CD4-positive, alpha-beta T cell (primary cell): ENCODE data around the gene FBXO44. TPM values are rescaled to one million over a fixed set of nuclear protein-coding genes. Genes with fewer than 3 reads are reported as not detected.

ENCODE experiments used
- ATAC-seq: fragments of 200-7000 bp; cut with Tn5 transposase; one replicate; pipeline ENCODE4 v1.10.0; 2022; ENCODE audit warnings: mild to moderate bottlenecking; ENCODE audit not compliant: poor library complexity
- CTCF ChIA-PET: fragments of 350-600 bp; sonication (Branson Sonifier 250); formaldehyde crosslinking; loops from one replicate; lab custom pipeline; 2021; ENCODE audit warnings: antibody characterized with exemption, inconsistent platforms; lab: Charles Lee
- POLR2A ChIA-PET: fragments of 350-600 bp; sonication (Branson Sonifier 250); formaldehyde crosslinking; loops from one replicate; lab custom pipeline; 2021; ENCODE audit warnings: antibody characterized with exemption, inconsistent platforms; lab: Charles Lee
- DNase-seq, 14 experiments: peaks; one replicate each; pipeline ENCODE4 v3.0.0-alpha.2; 2013 to 2020; ENCODE audit warnings: mixed read lengths in 2 of 14
- H3K27ac ChIP-seq, 2 donors: one replicate each; pipeline versions ENCODE4 v1.5.1 to v1.7.0; 2013; ENCODE audit warnings: low read length in 2 of 2, low read depth in 1 of 2, mild to moderate bottlenecking in 1 of 2
- H3K27me3 ChIP-seq, 2 experiments: 1 replicate in 1 of 2; 2 replicates in 1 of 2; pipeline versions ENCODE4 v1.6.1 to v1.7.0; 2013; ENCODE audit warnings: low read length in 2 of 2, control low read depth in 1 of 2, mild to moderate bottlenecking in 1 of 2, moderate library complexity in 1 of 2; ENCODE audit not compliant: insufficient read depth in 2 of 2, control insufficient read depth in 1 of 2
- H3K36me3 ChIP-seq: one replicate; pipeline ENCODE4 v1.6.1; 2013; ENCODE audit warnings: low read length, control low read depth; ENCODE audit not compliant: insufficient read depth
- H3K4me1 ChIP-seq: one replicate; pipeline ENCODE4 v1.6.1; 2013; ENCODE audit warnings: low read length, control low read depth; ENCODE audit not compliant: insufficient read depth
- H3K4me3 ChIP-seq: one replicate; pipeline ENCODE4 v1.5.1; 2013; ENCODE audit warnings: mild to moderate bottlenecking, low read length, moderate library complexity
- H3K9me3 ChIP-seq, 2 experiments: 1 replicate in 1 of 2; 2 replicates in 1 of 2; pipeline versions ENCODE4 v1.6.1 to v1.7.0; 2013; ENCODE audit warnings: low read length in 2 of 2, mild to moderate bottlenecking in 2 of 2, control low read depth in 1 of 2, moderate library complexity in 1 of 2; ENCODE audit not compliant: control insufficient read depth in 1 of 2, insufficient read depth in 1 of 2
- H3K27ac Mint-ChIP-seq: one replicate; pipeline ENCODE4 v1.8.0; 2020; ENCODE audit warnings: mixed read lengths
- H3K27me3 Mint-ChIP-seq: one replicate; pipeline ENCODE4 v1.8.0; 2021; ENCODE audit warnings: mixed read lengths
- H3K36me3 Mint-ChIP-seq: one replicate; pipeline ENCODE4 v1.8.0; 2021; ENCODE audit warnings: low read depth, mixed read lengths
- H3K4me1 Mint-ChIP-seq: one replicate; pipeline ENCODE4 v1.8.0; 2021; ENCODE audit warnings: low read depth, mixed read lengths
- H3K4me3 Mint-ChIP-seq: one replicate; pipeline ENCODE4 v1.8.0; 2020; ENCODE audit warnings: mild to moderate bottlenecking, mixed read lengths
- H3K9me3 Mint-ChIP-seq: one replicate; pipeline ENCODE4 v1.8.0; 2020; ENCODE audit warnings: mixed read lengths
- intact Hi-C, 2 experiments: fragments of 100-400 bp; cut with DNase I in 1 of 2; cut with micrococcal nuclease in 1 of 2; formaldehyde crosslinking; loops; one replicate each; pipeline versions ENCODE4 v1.15.1 to v1.9.0; 2023 to 2025; cut with DNase I, micrococcal nuclease
- total RNA-seq, 174 experiments: library from RNA in 2 of 174; stranded (reverse) in 2 of 174; gene quantifications; one replicate each; pipeline ENCODE4 v1.2.3 and lab custom pipeline; 2021 to 2026
- TF ChIP-seq, protein P1 (sequence below): fragments of 200-600 bp; IDR thresholded peaks from one replicate; pipeline ENCODE4 v1.8.0; 2022; ENCODE audit warnings: antibody characterized with exemption, mild to moderate bottlenecking

Gene FBXO44
- total RNA-seq, 2 experiments from 2014 or later = 44.9 to 48.4 TPM

DNA sequence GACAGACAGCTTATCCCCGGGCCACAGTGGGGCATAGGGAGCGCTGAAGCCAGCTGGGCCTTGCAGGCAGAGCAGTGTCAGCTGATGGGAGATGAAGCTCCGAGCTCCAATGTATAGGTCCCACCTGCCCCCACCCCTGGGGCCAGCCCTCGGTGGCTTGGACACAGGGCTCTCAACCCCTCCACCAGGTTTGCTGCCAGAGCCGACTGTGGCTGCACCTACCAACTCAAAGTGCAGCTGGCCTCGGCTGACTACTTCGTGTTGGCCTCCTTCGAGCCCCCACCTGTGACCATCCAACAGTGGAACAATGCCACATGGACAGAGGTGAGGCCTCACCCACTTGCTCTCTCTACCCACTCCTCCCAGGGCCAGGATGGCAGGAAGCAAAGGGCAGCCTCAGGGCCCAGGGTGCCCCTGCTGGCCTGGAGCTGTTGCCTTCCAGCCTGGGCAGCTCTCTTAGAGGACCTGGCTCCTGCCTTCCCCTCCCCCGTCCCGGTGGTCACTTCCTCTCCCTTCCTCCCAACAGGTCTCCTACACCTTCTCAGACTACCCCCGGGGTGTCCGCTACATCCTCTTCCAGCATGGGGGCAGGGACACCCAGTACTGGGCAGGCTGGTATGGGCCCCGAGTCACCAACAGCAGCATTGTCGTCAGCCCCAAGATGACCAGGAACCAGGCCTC, 18.6 kb downstream of the FBXO44 start:
- no peaks in the 10 kb centered on the region for H3K4me1 ChIP-seq
- H3K4me3 Mint-ChIP-seq = no peak overlapping the region
- H3K4me1 Mint-ChIP-seq = no peaks in the 10 kb centered on the region
- DNase-seq (no peak), ATAC-seq (no peak)
- ChIA-PET POLR2A (interaction anchor here (1.1 to 1.3 kb wide), 2 partner anchors 10 to 14 kb away, joined by 4 read pairs; partner anchors contain the start of gene FBXO6), CTCF (interaction anchor here (0.7 to 1.4 kb wide), 2 partner anchors 9 to 13 kb away, joined by 4 to 5 read pairs; partner anchors contain the start of gene FBXO6)
- H3K36me3 ChIP-seq = peaks cover 44% of the 10 kb centered on the region
- peaks cover 27% of the 10 kb centered on the region for H3K36me3 Mint-ChIP-seq
- H3K9me3 ChIP-seq = no peaks in the 10 kb centered on the region
- no peak overlapping the region for H3K27ac Mint-ChIP-seq
- no peak overlapping the region for H3K27ac ChIP-seq
- intact Hi-C loops = no loop called here
- TF ChIP-seq, protein P1, sequence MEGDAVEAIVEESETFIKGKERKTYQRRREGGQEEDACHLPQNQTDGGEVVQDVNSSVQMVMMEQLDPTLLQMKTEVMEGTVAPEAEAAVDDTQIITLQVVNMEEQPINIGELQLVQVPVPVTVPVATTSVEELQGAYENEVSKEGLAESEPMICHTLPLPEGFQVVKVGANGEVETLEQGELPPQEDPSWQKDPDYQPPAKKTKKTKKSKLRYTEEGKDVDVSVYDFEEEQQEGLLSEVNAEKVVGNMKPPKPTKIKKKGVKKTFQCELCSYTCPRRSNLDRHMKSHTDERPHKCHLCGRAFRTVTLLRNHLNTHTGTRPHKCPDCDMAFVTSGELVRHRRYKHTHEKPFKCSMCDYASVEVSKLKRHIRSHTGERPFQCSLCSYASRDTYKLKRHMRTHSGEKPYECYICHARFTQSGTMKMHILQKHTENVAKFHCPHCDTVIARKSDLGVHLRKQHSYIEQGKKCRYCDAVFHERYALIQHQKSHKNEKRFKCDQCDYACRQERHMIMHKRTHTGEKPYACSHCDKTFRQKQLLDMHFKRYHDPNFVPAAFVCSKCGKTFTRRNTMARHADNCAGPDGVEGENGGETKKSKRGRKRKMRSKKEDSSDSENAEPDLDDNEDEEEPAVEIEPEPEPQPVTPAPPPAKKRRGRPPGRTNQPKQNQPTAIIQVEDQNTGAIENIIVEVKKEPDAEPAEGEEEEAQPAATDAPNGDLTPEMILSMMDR = no peak
- no peaks in the 10 kb centered on the region for H3K27me3 ChIP-seq
- no peaks in the 10 kb centered on the region for H3K27me3 Mint-ChIP-seq
- no peak overlapping the region for H3K4me3 ChIP-seq
- H3K9me3 Mint-ChIP-seq = no peaks in the 10 kb centered on the region

DNA sequence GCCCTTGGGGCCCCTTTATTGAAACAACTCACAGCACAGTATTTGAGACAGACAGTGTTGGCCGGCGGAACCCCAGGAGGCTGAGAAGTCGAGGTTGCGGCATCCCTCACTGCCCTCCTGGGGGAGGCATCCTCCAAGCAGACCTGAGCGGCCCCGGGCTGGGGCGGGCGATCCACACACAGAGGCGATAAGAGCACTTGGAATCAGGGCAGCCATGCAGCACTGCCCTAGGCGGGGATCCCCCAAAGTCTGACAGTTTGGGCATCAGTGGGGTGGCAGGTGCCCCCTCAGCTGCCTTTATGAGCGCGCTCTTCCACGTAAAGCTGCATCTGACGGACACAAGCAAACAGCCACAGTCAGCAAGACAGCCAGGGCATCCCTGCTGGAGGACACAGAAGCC, 19.8 kb downstream of the FBXO44 start:
- H3K36me3 ChIP-seq = peaks cover 37% of the 10 kb centered on the region
- no peak overlapping the region for H3K4me3 ChIP-seq
- H3K9me3 ChIP-seq = no peaks in the 10 kb centered on the region
- TF ChIP-seq, protein P1 = no peak
- Mint-ChIP-seq H3K4me1 (peaks cover 9% of the 10 kb centered on the region), H3K9me3 (no peaks in the 10 kb centered on the region), H3K36me3 (peaks cover 22% of the 10 kb centered on the region), H3K4me3 (no peak overlapping the region), H3K27ac (no peak overlapping the region), H3K27me3 (no peaks in the 10 kb centered on the region)
- POLR2A ChIA-PET = no interaction called here
- no peak for DNase-seq
- intact Hi-C loops = no loop called here
- CTCF ChIA-PET = interaction anchor here (1.2 kb wide), 1 partner anchor 11 kb away, joined by 3 read pairs; the partner anchor contains the start of gene FBXO6
- H3K27ac ChIP-seq = no peak overlapping the region
- no peaks in the 10 kb centered on the region for H3K27me3 ChIP-seq
- ATAC-seq = no peak
- H3K4me1 ChIP-seq = peaks cover 4% of the 10 kb centered on the region

DNA sequence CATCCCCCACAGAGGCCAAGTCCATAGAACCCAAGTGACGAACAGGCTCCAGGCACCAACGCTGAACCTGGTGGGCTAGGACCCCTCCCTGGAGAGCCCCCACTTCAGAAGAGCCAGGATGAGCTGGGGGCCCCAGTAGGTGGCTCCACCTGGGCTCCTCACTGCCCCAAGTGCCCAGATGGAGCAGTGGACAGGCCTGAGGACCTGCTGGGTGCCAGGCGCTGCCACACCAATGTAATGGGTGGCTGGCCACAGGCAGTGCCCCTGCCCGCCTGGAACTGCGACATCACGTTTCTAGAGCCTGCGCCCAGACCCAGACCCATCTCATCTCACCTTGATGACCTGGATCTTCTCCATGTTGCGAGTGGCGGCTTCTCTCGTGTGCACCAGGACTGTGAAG, 20.6 kb downstream of the FBXO44 start:
- peaks cover 22% of the 10 kb centered on the region for H3K36me3 Mint-ChIP-seq
- no peak overlapping the region for H3K27ac ChIP-seq
- H3K27me3 Mint-ChIP-seq = no peaks in the 10 kb centered on the region
- H3K36me3 ChIP-seq = peaks cover 37% of the 10 kb centered on the region
- no peak overlapping the region for H3K4me3 Mint-ChIP-seq
- intact Hi-C loops = no loop called here
- no peaks in the 10 kb centered on the region for H3K9me3 Mint-ChIP-seq
- no peak overlapping the region for H3K4me3 ChIP-seq
- ChIA-PET POLR2A (no interaction called here), CTCF (interaction anchor here (1.2 kb wide), 1 partner anchor 11 kb away, joined by 3 read pairs; the partner anchor contains the start of gene FBXO6)
- H3K27ac Mint-ChIP-seq = no peak overlapping the region
- ATAC-seq (no peak), DNase-seq (no peak)
- H3K4me1 Mint-ChIP-seq = peaks cover 12% of the 10 kb centered on the region
- H3K27me3 ChIP-seq = no peaks in the 10 kb centered on the region
- TF ChIP-seq, protein P1 = no peak
- peaks cover 12% of the 10 kb centered on the region for H3K4me1 ChIP-seq
- no peaks in the 10 kb centered on the region for H3K9me3 ChIP-seq
